Spleen (tissue), 11 donors: ENCODE results near the gene SVOP. TPM values are rescaled to one million over a fixed set of nuclear protein-coding genes. Genes with fewer than 3 reads are reported as not detected.
A peak's percentile ranks its signal among the peaks of the same experiment; 100 is the strongest.

Experiments
- DNase-seq: peaks from one replicate; pipeline ENCODE4 v3.0.0-alpha.2; 2020
- H3K27ac ChIP-seq, 8 donors: fragments of 200-600 bp; sonication (generic) in 7 of 8; 1 replicate in 4 of 8; 2 replicates in 4 of 8; pipeline versions ENCODE4 v1.5.0 to v1.8.0; 2016 to 2021; ENCODE audit warnings: inconsistent platforms in 4 of 8, mild to moderate bottlenecking in 4 of 8, moderate library complexity in 1 of 8
- H3K27me3 ChIP-seq, 7 donors: fragments of 200-600 bp; sonication (generic) in 6 of 7; replicated peaks in 1 of 7; 1 replicate in 4 of 7; 2 replicates in 3 of 7; pipeline versions ENCODE4 v1.5.0 to v1.8.0; 2016 to 2021; ENCODE audit warnings: inconsistent platforms in 3 of 7, mild to moderate bottlenecking in 1 of 7
- H3K36me3 ChIP-seq, 6 donors: fragments of 200-600 bp; sonication (generic) in 5 of 6; 1 replicate in 4 of 6; 2 replicates in 2 of 6; pipeline versions ENCODE4 v1.5.0 to v1.8.0; 2016 to 2021; ENCODE audit warnings: inconsistent platforms in 2 of 6
- H3K4me1 ChIP-seq, 6 donors: fragments of 200-600 bp; sonication (generic) in 5 of 6; 1 replicate in 3 of 6; 2 replicates in 3 of 6; pipeline versions ENCODE4 v1.5.0 to v1.8.0; 2016 to 2021; ENCODE audit warnings: inconsistent platforms in 3 of 6
- H3K4me3 ChIP-seq, 8 donors: fragments of 200-600 bp; sonication (generic) in 7 of 8; 1 replicate in 4 of 8; 2 replicates in 4 of 8; pipeline versions ENCODE4 v1.5.0 to v1.8.0; 2016 to 2021; ENCODE audit warnings: inconsistent platforms in 4 of 8, mild to moderate bottlenecking in 4 of 8, moderate library complexity in 2 of 8
- H3K9me3 ChIP-seq, 8 donors: fragments of 200-600 bp; sonication (generic) in 7 of 8; 1 replicate in 4 of 8; 2 replicates in 4 of 8; pipeline versions ENCODE4 v1.5.0 to v1.8.0; 2016 to 2021; ENCODE audit warnings: inconsistent platforms in 4 of 8
- CTCF ChIP-seq, 11 experiments: fragments of 200-600 bp in 7 of 11; fragments of 450-650 bp in 4 of 11; sonication (generic) in 4 of 11; IDR thresholded peaks in 8 of 11; conservative IDR thresholded peaks in 3 of 11; 1 replicate in 7 of 11; 2 replicates in 4 of 11; pipeline versions ENCODE4 v1.4.0 to v1.8.0; 2016 to 2021; ENCODE audit warnings: antibody characterized with exemption in 11 of 11, inconsistent platforms in 4 of 11, mild to moderate bottlenecking in 1 of 11
- POLR2A ChIP-seq, 3 donors: fragments of 450-650 bp; IDR thresholded peaks; one replicate each; pipeline ENCODE4 v1.5.1; 2017; ENCODE audit warnings: antibody characterized with exemption in 3 of 3, mild to moderate bottlenecking in 1 of 3
- POLR2AphosphoS5 ChIP-seq, 3 donors: sonication (generic); formaldehyde crosslinking; IDR thresholded peaks; one replicate each; pipeline ENCODE4 v1.5.1; 2017; ENCODE audit warnings: antibody characterized with exemption in 3 of 3
- WGBS, 5 donors: extraction: QIAGEN DNeasy Blood & Tissue Kit in 3 of 5; methylation state at CpG; one replicate each; pipeline versions ENCODE4 v1.1.5 to v1.1.7; 2013 to 2018; 5-methylcytosine and 5-hydroxymethylcytosine counted together
- intact Hi-C: fragments of 100-400 bp; cut with DNase I; formaldehyde crosslinking; loops from one replicate; pipeline ENCODE4 v1.15.0; 2023; ENCODE audit warnings: low total_unique reads
- polyA plus RNA-seq, 3 donors: library from polyadenylated mRNA; stranded (reverse); fragments of 200-250 nt; gene quantifications; one replicate each; pipeline ENCODE4 v1.2.1, GENCODE V29; 2013
- total RNA-seq, 7 donors: library from RNA; depleted of rRNA in 3 of 7; stranded (reverse); fragments of >200 nt in 3 of 7; fragmentation: NEBNext Ultra II Directional in 4 of 7; extraction: Animal tissue kit (Norgen Biotek cat#: 25700) in 4 of 7; gene quantifications; one replicate each; pipeline versions ENCODE4 v1.1.0 to v1.2.1, GENCODE V29; 2016 to 2021
- donor health status: healthy with polysubstance abuse.
- donor health status: DM: no; HTN: no; CAD: no; lungs with moderate emphysema.
- donor health status: DM: no; HTN: no; CAD: no.
- donor health status: Bipolar disorder and iron deficiency.
- donor health status: healthy.
- donor health status: DM: no; HTN: no; CAD: no.
- donor health status: DM: yes; HTN: yes; CAD: no.

SVOP gene
- total and polyA plus RNA-seq, 10 donors, result not detected

- H3K4me3 ChIP-seq, result no peak overlapping the region
- WGBS, 5 donors, result 44 to 58% (median 48%) methylated on average over 14 to 16 of the region's 16 CpGs
- no peaks in the 10 kb centered on the region for H3K36me3 ChIP-seq
- H3K27ac ChIP-seq, result no peak overlapping the region
- H3K9me3 ChIP-seq, result no peaks in the 10 kb centered on the region
- peak; percentile 81 for DNase-seq
- H3K4me1 ChIP-seq, result peaks cover 0 to 12% (median 2%) of the 10 kb centered on the region in 6 donors
- no peaks in the 10 kb centered on the region for H3K27me3 ChIP-seq
- TF ChIP-seq CTCF (IDR thresholded peaks at IDR 0.05 in 8 of 11, conservative IDR thresholded peaks at IDR 0.05 in 3 of 11), result peak; percentile 48 to 83 (median 69)
- peak in 1 of 3 donors; percentile 41 for TF ChIP-seq POLR2AphosphoS5 (IDR thresholded peaks at IDR 0.05)
- TF ChIP-seq POLR2A (IDR thresholded peaks at IDR 0.05), result no peak
- intact Hi-C loops, result no loop called here
Observed at GRCh38 chr12:108884116-108885012, 136.5 kb downstream of the SVOP start.

- H3K36me3 ChIP-seq, result no peaks in the 10 kb centered on the region
- no peak for TF ChIP-seq CTCF (IDR thresholded peaks at IDR 0.05 in 8 of 11, conservative IDR thresholded peaks at IDR 0.05 in 3 of 11)
- TF ChIP-seq POLR2AphosphoS5 (IDR thresholded peaks at IDR 0.05), result no peak
- TF ChIP-seq POLR2A (IDR thresholded peaks at IDR 0.05), result no peak
- H3K27ac ChIP-seq, result no peak overlapping the region
- DNase-seq, result peak; percentile 31
- no peak overlapping the region for H3K4me3 ChIP-seq
- 78 to 92% (median 90%) methylated on average over 3 of the region's 3 CpGs for WGBS, 5 donors
- H3K4me1 ChIP-seq, result peaks cover 0 to 12% (median 2%) of the 10 kb centered on the region in 6 donors
- H3K9me3 ChIP-seq, result no peaks in the 10 kb centered on the region
- intact Hi-C loops, result no loop called here
- no peaks in the 10 kb centered on the region for H3K27me3 ChIP-seq
Observed at GRCh38 chr12:108881953-108882352, 138.9 kb downstream of the SVOP start.

GRCh38 chr12:108879615-108880254 is 141.1 kb downstream of the SVOP start, which contains the start of gene DAO:
Gene DAO (plus strand): TSS chr12:108880092. CDS start chr12:108885007, 4,915 bp downstream.
- no peak for TF ChIP-seq POLR2AphosphoS5 (IDR thresholded peaks at IDR 0.05)
- no peak for TF ChIP-seq POLR2A (IDR thresholded peaks at IDR 0.05)
- TF ChIP-seq CTCF (IDR thresholded peaks at IDR 0.05 in 8 of 11, conservative IDR thresholded peaks at IDR 0.05 in 3 of 11), result no peak
- no peak within 1 kb of the TSS for H3K27ac ChIP-seq
- peaks cover 0 to 4% (median 0%) of the 10 kb centered on the region in 8 donors for H3K9me3 ChIP-seq
- WGBS, 5 donors, result 71 to 81% (median 78%) methylated on average over 11 to 16 of the region's 16 CpGs
- H3K4me1 ChIP-seq, result peaks cover 0 to 9% (median 2%) of the 10 kb centered on the region in 6 donors
- no peaks in the 10 kb centered on the region for H3K27me3 ChIP-seq
- peak; percentile 42 for DNase-seq
- no peaks in the 10 kb centered on the region for H3K36me3 ChIP-seq
- intact Hi-C loops, result no loop called here
- no peak within 1 kb of the TSS for H3K4me3 ChIP-seq

- no peaks in the 10 kb centered on the region for H3K4me1 ChIP-seq
- intact Hi-C loops, result no loop called here
- no peaks in the 10 kb centered on the region for H3K36me3 ChIP-seq
- H3K27ac ChIP-seq, result no peak overlapping the region
- peaks cover 0 to 4% (median 0%) of the 10 kb centered on the region in 8 donors for H3K9me3 ChIP-seq
- no peaks in the 10 kb centered on the region for H3K27me3 ChIP-seq
- TF ChIP-seq CTCF (IDR thresholded peaks at IDR 0.05 in 8 of 11, conservative IDR thresholded peaks at IDR 0.05 in 3 of 11), result no peak
- no peak for TF ChIP-seq POLR2AphosphoS5 (IDR thresholded peaks at IDR 0.05)
- TF ChIP-seq POLR2A (IDR thresholded peaks at IDR 0.05), result no peak
- 69 to 93% (median 74%) methylated on average over 3 of the region's 3 CpGs for WGBS, 5 donors
- no peak for DNase-seq
- no peak overlapping the region for H3K4me3 ChIP-seq
Observed at GRCh38 chr12:108876550-108876949, 144.3 kb downstream of the SVOP start.
